Measurements from ENCODE around the gene DNAH1. TPM values are rescaled to one million over a fixed set of nuclear protein-coding genes. Genes with fewer than 3 reads are reported as not detected.
A peak's percentile ranks its signal among the peaks of the same experiment; 100 is the strongest.
"Not testable (repeated sequence)": the region's sequence is repeated elsewhere in the genome, so short reads cannot be mapped to it uniquely, and the experiment has no call there.

The DNAH1 gene
- total RNA-seq, 1 donor from 2014 or later = 3.3 TPM

- TF ChIP-seq, protein P1, sequence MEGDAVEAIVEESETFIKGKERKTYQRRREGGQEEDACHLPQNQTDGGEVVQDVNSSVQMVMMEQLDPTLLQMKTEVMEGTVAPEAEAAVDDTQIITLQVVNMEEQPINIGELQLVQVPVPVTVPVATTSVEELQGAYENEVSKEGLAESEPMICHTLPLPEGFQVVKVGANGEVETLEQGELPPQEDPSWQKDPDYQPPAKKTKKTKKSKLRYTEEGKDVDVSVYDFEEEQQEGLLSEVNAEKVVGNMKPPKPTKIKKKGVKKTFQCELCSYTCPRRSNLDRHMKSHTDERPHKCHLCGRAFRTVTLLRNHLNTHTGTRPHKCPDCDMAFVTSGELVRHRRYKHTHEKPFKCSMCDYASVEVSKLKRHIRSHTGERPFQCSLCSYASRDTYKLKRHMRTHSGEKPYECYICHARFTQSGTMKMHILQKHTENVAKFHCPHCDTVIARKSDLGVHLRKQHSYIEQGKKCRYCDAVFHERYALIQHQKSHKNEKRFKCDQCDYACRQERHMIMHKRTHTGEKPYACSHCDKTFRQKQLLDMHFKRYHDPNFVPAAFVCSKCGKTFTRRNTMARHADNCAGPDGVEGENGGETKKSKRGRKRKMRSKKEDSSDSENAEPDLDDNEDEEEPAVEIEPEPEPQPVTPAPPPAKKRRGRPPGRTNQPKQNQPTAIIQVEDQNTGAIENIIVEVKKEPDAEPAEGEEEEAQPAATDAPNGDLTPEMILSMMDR (IDR thresholded peaks at IDR 0.05; ENCODE audit: unreplicated experiment) = no peak
- Mint-ChIP-seq H3K9me3 (ENCODE audit: unreplicated experiment) (no peaks in the 10 kb centered on the region), H3K4me3 (ENCODE audit: unreplicated experiment) (no peak overlapping the region), H3K36me3 (ENCODE audit: low read depth, unreplicated experiment) (peaks cover 4% of the 10 kb centered on the region), H3K27ac (ENCODE audit: unreplicated experiment) (no peak overlapping the region), H3K4me1 (ENCODE audit: unreplicated experiment) (peaks cover 9% of the 10 kb centered on the region), H3K27me3 (ENCODE audit: unreplicated experiment) (peaks cover 6% of the 10 kb centered on the region)
- DNase-seq (ENCODE audit: low spot score) = no peak
Measured at GRCh38 chr3:52328536-52329080, 12.5 kb downstream of the DNAH1 start.

DNA sequence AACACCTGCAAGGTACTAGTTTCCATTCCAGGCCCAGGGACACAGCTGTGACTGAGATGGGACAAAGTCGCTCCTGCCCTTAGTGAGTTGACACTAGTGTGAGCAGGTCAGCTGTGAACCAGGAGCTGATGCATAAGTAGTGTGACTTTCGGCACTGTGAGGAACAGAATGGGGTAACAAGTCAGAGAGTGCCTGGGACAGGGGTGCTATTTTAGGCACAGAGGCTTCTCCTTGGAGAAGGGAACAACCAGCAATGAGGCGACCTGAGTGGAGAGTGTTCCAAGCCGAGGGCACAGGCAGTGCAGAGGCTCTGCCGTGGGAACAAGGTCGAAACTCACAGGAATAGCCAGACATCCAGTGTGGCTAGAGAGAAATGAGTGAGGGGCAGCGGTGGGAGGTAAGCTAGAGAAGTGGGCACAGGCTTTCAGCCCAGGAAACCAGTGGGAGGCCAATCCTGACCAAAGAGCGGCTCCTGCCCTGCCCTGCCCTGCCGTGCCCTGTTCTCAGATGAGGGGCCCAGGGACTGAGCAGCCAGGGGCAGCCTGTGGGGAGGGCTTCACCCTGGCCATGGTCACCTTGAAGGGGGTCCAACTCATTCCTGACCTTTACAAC lies 14.2 kb downstream of the DNAH1 start:
- peaks cover 4% of the 10 kb centered on the region for H3K36me3 Mint-ChIP-seq (ENCODE audit: low read depth, unreplicated experiment)
- H3K27ac Mint-ChIP-seq (ENCODE audit: unreplicated experiment) = peak overlapping the region; percentile 21
- no peak for DNase-seq (ENCODE audit: low spot score)
- H3K27me3 Mint-ChIP-seq (ENCODE audit: unreplicated experiment) = peaks cover 6% of the 10 kb centered on the region
- TF ChIP-seq, protein P1 (IDR thresholded peaks at IDR 0.05; ENCODE audit: unreplicated experiment) = no peak
- H3K4me1 Mint-ChIP-seq (ENCODE audit: unreplicated experiment) = peaks cover 9% of the 10 kb centered on the region
- no peak overlapping the region for H3K4me3 Mint-ChIP-seq (ENCODE audit: unreplicated experiment)
- no peaks in the 10 kb centered on the region for H3K9me3 Mint-ChIP-seq (ENCODE audit: unreplicated experiment)

GRCh38 chr3:52331091-52331490 lies 15.0 kb downstream of the DNAH1 start:
- H3K36me3 Mint-ChIP-seq (ENCODE audit: low read depth, unreplicated experiment) = peaks cover 4% of the 10 kb centered on the region

GRCh38 chr3:52331906-52332305 lies 15.8 kb downstream of the DNAH1 start:
- no peak for DNase-seq (ENCODE audit: low spot score)
- Mint-ChIP-seq H3K4me1 (ENCODE audit: unreplicated experiment) (peaks cover 9% of the 10 kb centered on the region), H3K27ac (ENCODE audit: unreplicated experiment) (no peak overlapping the region), H3K9me3 (ENCODE audit: unreplicated experiment) (no peaks in the 10 kb centered on the region), H3K36me3 (ENCODE audit: low read depth, unreplicated experiment) (peaks cover 4% of the 10 kb centered on the region), H3K27me3 (ENCODE audit: unreplicated experiment) (peaks cover 6% of the 10 kb centered on the region), H3K4me3 (ENCODE audit: unreplicated experiment) (no peak overlapping the region)
- TF ChIP-seq, protein P1 (IDR thresholded peaks at IDR 0.05; ENCODE audit: unreplicated experiment) = no peak

More at GRCh38 chr3:52331091-52331490, 15.0 kb downstream of the DNAH1 start:
- H3K4me3 Mint-ChIP-seq (ENCODE audit: unreplicated experiment) = no peak overlapping the region
- DNase-seq (ENCODE audit: low spot score) = no peak
- TF ChIP-seq, protein P1 (IDR thresholded peaks at IDR 0.05; ENCODE audit: unreplicated experiment) = no peak
- H3K27me3 Mint-ChIP-seq (ENCODE audit: unreplicated experiment) = peaks cover 6% of the 10 kb centered on the region
- H3K9me3 Mint-ChIP-seq (ENCODE audit: unreplicated experiment) = no peaks in the 10 kb centered on the region
- peaks cover 9% of the 10 kb centered on the region for H3K4me1 Mint-ChIP-seq (ENCODE audit: unreplicated experiment)
- H3K27ac Mint-ChIP-seq (ENCODE audit: unreplicated experiment) = no peak overlapping the region

DNA sequence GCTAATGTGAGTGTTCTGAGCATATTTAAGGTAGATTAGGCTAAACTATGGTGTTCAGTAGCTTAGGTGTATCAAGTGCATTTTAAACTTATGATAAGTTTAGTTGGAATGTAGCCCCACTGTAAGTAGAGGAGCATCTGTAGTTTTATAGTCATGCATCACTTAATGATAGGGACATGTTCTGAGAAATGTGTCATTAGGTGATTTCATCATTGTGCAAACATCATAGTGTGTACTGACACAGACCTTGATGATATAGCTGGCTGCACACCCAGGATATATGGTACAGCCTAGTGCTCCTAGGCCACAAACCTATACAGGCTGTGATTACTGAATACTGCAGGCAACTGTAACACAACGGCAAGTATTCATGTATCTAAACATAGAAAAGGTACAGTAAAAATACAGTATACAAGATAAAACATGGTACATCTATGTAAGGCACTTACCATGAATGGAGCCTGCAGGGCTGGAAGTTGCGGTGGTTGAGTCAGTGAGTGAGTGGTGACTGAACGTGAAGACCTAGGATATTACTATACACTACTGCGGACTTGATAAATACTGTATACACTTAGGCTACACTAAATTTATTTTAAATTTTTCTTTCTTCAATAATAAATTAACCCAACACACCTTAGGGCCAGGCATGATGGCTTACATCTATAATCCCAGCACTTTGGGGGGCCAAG lies 17.9 kb downstream of the DNAH1 start:
- Mint-ChIP-seq H3K27me3 (ENCODE audit: unreplicated experiment) (peaks cover 4% of the 10 kb centered on the region), H3K4me1 (ENCODE audit: unreplicated experiment) (peaks cover 4% of the 10 kb centered on the region), H3K36me3 (ENCODE audit: low read depth, unreplicated experiment) (peaks cover 4% of the 10 kb centered on the region), H3K9me3 (ENCODE audit: unreplicated experiment) (no peaks in the 10 kb centered on the region), H3K4me3 (ENCODE audit: unreplicated experiment) (no peak overlapping the region), H3K27ac (ENCODE audit: unreplicated experiment) (no peak overlapping the region)
- no peak for DNase-seq (ENCODE audit: low spot score)
- TF ChIP-seq, protein P1 (IDR thresholded peaks at IDR 0.05; ENCODE audit: unreplicated experiment) = no peak

GRCh38 chr3:52338131-52338530 lies 22.0 kb downstream of the DNAH1 start:
- H3K9me3 Mint-ChIP-seq (ENCODE audit: unreplicated experiment); DNase-seq (ENCODE audit: low spot score); H3K27ac Mint-ChIP-seq (ENCODE audit: unreplicated experiment); H3K36me3 Mint-ChIP-seq (ENCODE audit: low read depth, unreplicated experiment); H3K4me3 Mint-ChIP-seq (ENCODE audit: unreplicated experiment); H3K27me3 Mint-ChIP-seq (ENCODE audit: unreplicated experiment): not testable (repeated sequence)
- peaks cover 10% of the 10 kb centered on the region for H3K4me1 Mint-ChIP-seq (ENCODE audit: unreplicated experiment)

Data from endothelial cell (in vitro differentiated cells).